ENCODE data around the gene PKD2L1. TPM values are rescaled to one million over a fixed set of nuclear protein-coding genes. Genes with fewer than 3 reads are reported as not detected.

The PKD2L1 gene
- total and polyA plus RNA-seq, 2 donors (not counting 1 experiment from before 2014, with no cell fraction given), result 0.37 TPM; not detected in 1

GRCh38 chr10:100345570-100346330 lies 15.7 kb upstream of the PKD2L1 start:
- Mint-ChIP-seq H3K4me1 (peaks cover 24% of the 10 kb centered on the region), H3K27me3 (no peaks in the 10 kb centered on the region), H3K4me3 (peak overlapping the region; percentile 91), H3K27ac (peak overlapping the region; percentile 75), H3K9me3 (ENCODE audit: insufficient read depth) (no peaks in the 10 kb centered on the region)
- Histone ChIP-seq H3K36me3 (replicated peaks in 1 of 2; ENCODE audit: control extremely low read depth in 1 of 2, control insufficient read depth in 1 of 2, extremely low read depth in 1 of 2, insufficient read depth in 2 of 2, low read length in 1 of 2) (peaks cover 0 to 2% of the 10 kb centered on the region in 2 experiments), H3K27me3 (replicated peaks in 1 of 4; ENCODE audit: control extremely low read depth in 1 of 4, control insufficient read depth in 3 of 4, insufficient read depth in 4 of 4, low read length in 3 of 4) (peaks cover 0 to 8% (median 0%) of the 10 kb centered on the region in 4 experiments), H3K79me2 (ENCODE audit: control insufficient read depth, insufficient read depth, low read length) (no peaks in the 10 kb centered on the region), H3K9me3 (ENCODE audit: control extremely low read depth in 1 of 3, control insufficient read depth in 2 of 3, insufficient read depth in 1 of 3, low read length in 2 of 3) (no peaks in the 10 kb centered on the region), H3K9ac (ENCODE audit: low read length) (peak overlapping the region; percentile 75), H4K20me1 (ENCODE audit: control insufficient read depth, insufficient read depth, low read length, poor library complexity, severe bottlenecking) (no peaks in the 10 kb centered on the region), H3K4me3 (ENCODE audit: control extremely low read depth in 1 of 5, extremely low read depth in 1 of 5, insufficient read depth in 1 of 5, low read depth in 2 of 5, low read length in 4 of 5) (peak overlapping the region; percentile 33 to 74 (median 66)), H2AFZ (ENCODE audit: insufficient read depth, low read depth, low read length, poor library complexity, severe bottlenecking) (peak overlapping the region; percentile 87), H3K27ac (ENCODE audit: low read length in 2 of 2) (no peak overlapping the region), H3K4me1 (ENCODE audit: control insufficient read depth in 2 of 2, insufficient read depth in 2 of 2, low read length in 2 of 2) (peaks cover 14 to 23% of the 10 kb centered on the region in 2 donors), H3K4me2 (replicated peaks; ENCODE audit: low read depth, low read length, poor library complexity, severe bottlenecking) (peak overlapping the region; percentile 86)
- WGBS (ENCODE audit: insufficient coverage), result 55% methylated on average over 5 of the region's 9 CpGs
- DNase-seq, result no peak
- TF ChIP-seq, protein P1, sequence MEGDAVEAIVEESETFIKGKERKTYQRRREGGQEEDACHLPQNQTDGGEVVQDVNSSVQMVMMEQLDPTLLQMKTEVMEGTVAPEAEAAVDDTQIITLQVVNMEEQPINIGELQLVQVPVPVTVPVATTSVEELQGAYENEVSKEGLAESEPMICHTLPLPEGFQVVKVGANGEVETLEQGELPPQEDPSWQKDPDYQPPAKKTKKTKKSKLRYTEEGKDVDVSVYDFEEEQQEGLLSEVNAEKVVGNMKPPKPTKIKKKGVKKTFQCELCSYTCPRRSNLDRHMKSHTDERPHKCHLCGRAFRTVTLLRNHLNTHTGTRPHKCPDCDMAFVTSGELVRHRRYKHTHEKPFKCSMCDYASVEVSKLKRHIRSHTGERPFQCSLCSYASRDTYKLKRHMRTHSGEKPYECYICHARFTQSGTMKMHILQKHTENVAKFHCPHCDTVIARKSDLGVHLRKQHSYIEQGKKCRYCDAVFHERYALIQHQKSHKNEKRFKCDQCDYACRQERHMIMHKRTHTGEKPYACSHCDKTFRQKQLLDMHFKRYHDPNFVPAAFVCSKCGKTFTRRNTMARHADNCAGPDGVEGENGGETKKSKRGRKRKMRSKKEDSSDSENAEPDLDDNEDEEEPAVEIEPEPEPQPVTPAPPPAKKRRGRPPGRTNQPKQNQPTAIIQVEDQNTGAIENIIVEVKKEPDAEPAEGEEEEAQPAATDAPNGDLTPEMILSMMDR (IDR thresholded peaks at IDR 0.05), result no peak
- no peak for TF ChIP-seq EZH2 (IDR thresholded peaks at IDR 0.05; ENCODE audit: borderline replicate concordance, insufficient read depth, low read depth, low read length, poor library complexity, severe bottlenecking)
- ChIA-PET POLR2A (no interaction called here), CTCF (interaction anchor here (1.2 to 12.4 kb wide), 4 partner anchors 8 to 173 kb away, joined by 4 to 218 read pairs (median 12); no protein-coding TSS in a partner anchor)
- no peak for ATAC-seq (ENCODE audit: low read depth)
- intact Hi-C loops (cut with micrococcal nuclease), result loop anchor here (2.0 to 5.0 kb wide), 3 partner anchors 19 to 192 kb away; partner anchors contain the start of genes ERLIN1 and HIF1AN

All from B cell (primary cell).